HG03571 (cell line): ENCODE results near the gene CFI.

ENCODE experiments used
- ATAC-seq: cut with Tn5 transposase; IDR thresholded peaks from one replicate; pipeline ENCODE4 v1.9.1; 2021; ENCODE audit not compliant: unreplicated experiment

The CFI gene

DNA sequence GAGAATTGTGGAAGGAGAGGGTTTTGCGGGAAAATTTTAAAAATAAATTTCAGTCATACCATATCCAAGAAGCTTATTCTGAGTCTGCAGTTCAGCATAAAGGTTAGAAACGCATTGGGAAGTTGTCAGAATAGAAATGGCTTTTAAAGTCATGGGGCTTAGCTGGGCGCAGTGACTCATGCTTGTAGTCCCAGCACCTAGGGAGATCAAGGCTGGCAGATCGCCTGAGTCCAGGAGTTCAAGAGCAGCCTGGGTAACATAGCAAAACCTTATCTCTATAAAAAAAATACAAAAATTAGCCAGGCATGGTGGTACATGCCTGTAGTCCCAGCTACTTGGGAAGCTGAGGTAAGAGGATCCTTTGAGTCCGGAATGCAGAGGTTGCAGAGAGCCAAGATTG lies 68.1 kb downstream of the CFI start:
- no peak for ATAC-seq

DNA sequence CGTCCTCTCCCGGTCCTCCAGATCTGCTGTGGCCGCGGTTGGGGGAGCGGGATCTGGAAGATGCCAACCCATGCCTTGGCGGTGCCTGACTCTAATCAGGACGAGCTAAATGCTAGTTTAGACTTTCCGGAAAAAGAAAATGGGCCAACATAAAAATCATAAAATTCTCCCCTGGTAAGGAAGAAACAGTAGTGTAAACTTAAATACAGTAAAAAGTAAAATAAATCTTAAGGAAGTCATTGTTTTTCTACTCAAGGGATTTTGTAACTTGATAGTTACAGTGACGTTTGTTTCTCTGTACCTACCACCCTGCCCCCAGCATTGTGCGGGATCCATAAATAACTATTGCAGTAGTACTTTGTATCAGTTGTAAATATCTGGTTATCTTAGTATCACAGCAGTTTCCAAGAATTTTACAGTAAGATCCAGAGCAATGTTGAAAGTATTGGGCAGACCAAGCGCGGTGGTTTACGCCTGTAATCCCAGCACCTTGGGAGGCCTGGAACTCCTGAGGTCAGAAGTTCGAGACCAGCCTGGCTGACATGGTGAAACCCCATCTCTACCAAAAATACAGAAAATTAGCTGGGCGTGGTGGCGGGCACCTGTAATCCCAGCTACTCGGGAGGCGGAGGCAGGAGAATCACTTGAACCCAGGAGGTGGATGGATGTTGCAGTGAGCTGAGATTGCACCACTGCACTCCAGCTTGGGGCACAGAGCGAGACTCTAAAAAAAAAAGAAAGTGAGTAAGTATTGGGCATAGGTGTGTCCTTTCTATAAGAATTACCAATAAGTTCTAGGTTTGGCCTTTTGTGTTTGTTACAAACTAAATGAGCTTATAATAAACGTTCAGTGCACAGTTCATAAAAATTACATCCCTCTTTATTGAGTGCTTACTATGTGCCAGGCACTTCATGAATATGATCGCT lies 70.9 kb downstream of the CFI start:
- ATAC-seq = no peak

DNA sequence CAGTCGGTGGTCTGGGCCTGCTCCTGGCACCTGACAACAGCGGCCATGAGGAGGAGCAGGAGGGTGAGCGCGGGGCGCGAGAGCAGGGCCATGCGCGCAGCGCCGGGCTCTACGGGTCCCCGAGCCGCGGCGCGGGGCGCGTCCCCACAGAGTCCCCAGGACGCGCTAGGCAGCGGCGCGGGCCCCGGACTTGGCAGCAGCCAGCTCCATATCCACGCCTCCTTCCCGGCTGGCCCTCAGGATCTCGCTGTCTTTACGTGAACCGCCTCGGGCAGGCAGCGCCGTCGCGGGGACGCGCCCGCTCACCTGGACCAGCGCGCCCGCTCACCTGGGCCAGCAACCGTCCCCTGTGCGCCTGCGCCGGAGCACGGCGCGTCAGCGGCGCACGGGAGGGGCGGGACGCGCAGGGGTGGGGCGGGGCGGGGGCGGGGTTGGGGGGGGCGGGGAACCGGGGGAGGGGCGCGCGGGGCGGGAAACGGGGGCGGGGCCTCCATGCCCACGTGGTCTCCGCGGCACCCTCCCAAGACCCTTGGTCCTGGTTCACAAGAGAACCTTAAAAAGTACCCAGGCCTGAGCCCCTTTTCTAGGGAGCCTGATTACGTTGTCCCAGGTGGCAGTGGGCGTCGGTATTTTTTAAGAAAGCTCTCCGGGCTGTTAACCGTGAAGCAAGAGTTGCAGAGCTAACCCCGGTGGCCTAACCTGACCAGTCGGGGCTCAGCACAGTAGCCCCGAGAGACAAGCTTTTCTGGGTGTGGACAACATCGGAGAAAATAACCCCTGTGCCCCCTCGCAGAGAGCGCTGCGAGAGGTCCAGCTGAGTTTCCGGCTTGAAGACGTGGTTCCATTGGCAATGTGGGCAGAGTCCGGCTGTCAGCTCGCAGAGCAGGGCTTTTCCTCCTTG lies 71.8 kb downstream of the CFI start, which contains the start of gene PLA2G12A:
Gene PLA2G12A, minus strand, starts transcription at position 353 of the 901 bp plus-strand sequence. Its CDS starts 261 bp downstream, at position 92.
- ATAC-seq = peak; percentile 74

DNA sequence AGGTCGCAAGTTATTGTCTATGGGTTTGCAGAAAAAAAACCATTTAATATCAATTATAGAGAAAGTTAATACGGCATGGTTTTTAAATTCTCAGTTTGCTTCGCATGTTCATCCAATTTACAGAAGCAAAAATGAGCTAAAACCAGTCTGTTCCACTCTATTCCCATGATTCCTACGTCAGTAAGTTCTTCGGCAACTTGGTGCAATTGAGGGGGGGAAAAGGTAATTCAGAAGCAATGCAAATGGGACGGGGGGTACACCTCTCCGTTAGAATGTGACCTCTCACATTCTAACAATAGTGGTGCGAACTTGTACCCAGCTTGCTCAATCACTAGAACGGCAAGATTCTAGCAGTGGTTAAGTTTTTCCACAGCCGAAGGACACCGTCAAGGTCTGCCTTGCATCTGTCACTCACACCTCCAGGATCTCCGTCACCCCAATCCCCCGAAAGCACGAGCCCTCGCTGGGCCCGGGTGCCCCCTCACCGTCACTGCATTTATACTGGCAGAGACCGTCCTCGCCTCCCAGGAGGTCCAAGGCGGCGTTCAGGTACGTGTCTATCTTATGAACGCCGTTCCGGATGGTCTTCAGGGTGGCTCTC lies 72.6 kb downstream of the CFI start:
- no peak for ATAC-seq

DNA sequence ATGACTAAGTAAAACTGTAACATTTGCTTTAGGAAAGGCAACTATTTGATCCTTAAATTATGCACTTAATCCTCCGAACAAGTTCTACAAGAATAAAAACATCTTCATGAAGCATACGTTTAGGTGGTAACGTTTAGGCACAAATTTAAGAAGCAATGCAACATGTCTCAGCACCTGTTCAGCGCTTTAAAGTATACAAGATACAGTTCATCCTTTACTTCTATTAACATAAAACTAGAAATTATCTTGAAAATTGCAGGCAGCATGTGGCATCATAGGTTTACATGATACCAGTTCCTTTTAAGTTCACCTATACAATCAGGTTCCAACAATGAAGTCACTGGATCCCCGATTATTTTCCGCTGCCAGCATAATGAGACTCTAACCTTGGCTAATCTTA lies 73.4 kb downstream of the CFI start:
- ATAC-seq = no peak

DNA sequence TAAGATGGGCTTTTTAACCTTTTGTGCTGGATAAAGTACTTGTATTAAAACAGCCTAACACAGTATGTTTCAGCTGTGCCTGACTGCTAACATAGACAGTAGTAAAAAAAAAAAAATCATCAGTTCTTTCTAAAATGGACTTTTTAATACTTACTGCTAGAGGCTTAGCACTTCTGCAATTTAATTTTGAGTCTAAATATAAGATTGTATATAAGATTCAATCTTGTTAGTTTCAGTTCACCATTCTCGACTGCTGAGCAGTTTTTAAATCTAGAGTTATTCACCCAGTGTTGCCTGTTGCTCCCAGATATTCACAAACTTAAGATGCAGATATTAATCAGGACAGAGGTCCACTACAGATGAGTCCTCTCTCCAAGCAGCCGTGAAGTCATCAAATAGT lies 78.7 kb downstream of the CFI start:
- no peak for ATAC-seq

DNA sequence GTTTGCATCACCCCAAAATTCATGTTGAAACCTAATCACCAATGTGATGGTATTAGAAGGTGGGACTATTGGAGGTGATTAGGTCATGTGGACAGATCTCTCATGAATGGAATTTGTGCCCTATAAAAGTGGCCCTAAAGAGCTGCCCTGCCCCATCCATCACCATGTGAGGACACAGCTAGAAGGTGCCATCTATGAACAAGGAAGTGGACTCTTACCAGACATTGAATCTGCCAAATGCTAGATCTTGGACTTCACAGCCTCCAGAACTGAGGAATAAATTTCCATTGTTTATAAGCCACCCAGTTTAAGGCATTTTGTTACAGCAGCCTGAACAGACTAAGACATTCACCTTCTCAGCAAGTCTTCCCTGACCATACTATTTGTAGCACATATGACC lies 79.4 kb downstream of the CFI start:
- ATAC-seq = no peak

DNA sequence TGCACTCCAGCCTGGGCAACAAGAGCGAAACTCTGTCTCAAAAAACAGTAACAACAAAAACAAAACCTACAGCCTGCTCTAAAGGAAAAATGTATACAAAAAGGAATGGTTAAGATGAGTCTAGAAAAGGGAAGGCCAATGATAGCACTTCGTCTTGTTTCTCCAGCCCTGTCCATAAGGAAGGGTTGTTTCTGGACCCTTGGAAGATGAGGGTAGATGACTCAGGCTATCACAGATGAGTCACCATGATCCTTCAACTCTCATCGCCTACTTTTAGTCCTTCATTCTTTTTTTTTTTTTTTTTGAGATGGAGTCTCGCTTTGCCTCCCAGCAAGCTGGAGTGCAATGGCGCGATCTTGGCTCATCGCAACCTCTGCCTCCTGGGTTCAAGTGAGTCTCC lies 80.8 kb downstream of the CFI start:
- ATAC-seq = no peak

DNA sequence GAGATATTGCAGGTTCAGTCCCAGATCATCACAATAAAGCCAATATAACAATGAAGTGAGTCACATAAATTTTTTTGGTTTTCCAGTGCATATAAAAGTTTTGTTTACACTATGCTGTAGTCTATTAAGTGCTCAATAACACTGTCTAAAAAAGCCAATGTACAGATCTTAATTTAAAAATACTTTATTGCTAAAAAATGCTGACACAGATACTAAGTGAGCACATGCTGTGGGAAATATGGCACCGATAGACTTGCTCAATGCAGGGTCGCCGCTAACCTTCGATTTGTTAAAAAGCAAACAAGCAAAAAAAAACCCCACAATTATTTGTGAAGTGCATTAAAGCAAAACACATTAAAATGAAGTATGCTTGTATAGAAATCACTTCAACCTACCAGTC lies 82.2 kb downstream of the CFI start:
- ATAC-seq = no peak

DNA sequence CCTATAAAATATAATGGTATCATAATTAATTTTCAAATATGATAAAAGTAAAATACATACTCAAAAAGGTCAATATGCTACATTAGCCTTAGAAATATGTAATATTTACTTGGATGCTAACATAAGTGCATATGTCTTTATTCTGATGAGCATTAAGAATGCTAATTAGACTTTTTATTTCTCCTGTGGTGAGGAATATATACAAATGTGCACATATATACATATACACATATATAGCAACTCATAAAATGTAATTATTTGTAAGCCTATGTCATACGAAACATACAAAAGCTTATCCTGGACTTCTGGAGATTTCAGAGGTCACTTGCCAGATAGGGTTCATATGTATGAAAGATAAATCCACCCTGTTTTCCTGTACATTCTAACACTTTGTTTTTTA lies 83.0 kb downstream of the CFI start:
- ATAC-seq = no peak

DNA sequence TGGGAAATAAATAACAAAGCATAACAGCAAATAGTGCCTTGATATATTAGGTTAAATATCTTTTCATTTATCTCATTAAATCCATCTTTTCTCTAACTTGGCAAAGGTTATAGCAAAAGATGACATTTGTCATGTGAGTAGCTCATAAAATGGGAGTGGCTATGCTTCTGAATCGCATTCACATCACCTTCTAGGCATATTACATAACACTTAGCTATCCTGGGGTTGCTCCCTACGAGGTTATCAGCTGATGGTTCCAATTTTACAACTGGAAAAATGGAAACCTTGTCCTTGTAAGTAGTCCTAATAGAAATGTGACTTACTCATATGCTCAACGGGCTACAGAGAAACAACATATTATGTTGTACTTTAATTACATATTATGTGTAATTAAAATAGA lies 88.3 kb downstream of the CFI start:
- no peak for ATAC-seq

DNA sequence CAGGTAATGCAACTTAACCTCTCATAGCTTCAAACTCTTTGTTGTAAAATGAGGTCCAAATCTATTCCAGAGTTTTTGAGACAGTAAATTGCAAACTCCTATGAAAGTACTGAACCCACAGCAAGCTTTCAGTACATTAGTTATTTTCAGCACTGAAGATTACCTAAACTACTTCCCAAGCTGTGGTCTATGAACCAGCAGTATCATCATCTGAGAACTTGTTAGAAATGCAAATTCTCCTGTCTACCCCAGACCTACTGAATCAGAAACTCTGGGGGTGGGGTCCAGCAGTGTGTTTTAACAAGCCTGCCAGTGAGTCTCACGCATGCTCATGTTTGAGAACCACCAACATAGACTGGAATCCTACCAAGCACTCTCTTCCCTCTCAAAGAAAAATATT lies 92.8 kb downstream of the CFI start:
- no peak for ATAC-seq

DNA sequence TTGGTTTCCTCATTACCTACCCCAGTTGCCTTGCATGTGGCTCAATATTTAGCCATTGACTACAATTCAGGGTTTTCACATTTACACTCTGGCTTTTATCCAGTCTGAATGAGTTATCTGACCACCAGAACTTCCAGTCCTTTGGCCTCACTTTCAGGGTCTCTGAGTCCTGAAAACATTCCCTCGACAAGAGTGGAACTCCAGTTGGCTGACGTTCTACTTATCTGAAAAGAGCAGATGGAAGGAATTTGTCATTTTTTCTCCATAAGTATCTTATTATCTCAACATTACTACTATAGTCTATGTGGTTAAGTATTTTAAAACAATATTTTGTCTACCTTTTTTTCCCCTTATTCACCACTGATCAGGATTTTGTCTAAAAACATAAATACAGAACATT lies 93.4 kb downstream of the CFI start:
- no peak for ATAC-seq

DNA sequence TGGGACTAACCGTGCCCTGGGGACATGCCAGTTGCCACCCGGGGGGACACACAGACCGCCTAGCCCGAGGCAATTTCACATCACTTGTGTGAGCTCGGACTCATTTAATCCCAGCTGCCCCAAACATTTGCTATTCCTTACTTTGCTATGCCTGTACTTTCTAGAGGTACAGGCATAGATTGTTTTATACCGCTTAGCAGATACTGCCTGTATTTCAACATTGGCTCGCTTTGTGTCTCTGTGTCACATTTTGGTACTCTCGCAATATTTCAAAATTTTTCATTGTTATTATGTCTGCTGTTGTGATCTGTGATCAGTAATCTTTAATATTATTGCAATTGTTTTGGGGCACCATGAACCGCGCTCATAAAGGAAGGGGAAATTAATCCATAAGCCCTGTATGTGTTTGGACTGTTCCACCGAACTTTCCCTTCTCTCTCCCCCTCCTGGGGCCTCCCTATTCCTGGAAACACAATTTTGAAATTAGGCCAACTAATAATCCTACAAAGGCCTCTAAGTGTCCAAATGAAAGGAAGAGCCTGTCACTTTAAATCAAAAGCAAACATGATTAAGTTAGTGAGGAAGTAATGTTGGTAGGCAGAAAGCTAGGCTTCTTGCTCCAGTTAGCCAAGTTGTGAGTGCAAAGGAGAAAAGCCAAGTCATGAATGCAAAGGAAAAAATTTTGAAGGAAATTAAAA lies 98.0 kb downstream of the CFI start:
- ATAC-seq = no peak

DNA sequence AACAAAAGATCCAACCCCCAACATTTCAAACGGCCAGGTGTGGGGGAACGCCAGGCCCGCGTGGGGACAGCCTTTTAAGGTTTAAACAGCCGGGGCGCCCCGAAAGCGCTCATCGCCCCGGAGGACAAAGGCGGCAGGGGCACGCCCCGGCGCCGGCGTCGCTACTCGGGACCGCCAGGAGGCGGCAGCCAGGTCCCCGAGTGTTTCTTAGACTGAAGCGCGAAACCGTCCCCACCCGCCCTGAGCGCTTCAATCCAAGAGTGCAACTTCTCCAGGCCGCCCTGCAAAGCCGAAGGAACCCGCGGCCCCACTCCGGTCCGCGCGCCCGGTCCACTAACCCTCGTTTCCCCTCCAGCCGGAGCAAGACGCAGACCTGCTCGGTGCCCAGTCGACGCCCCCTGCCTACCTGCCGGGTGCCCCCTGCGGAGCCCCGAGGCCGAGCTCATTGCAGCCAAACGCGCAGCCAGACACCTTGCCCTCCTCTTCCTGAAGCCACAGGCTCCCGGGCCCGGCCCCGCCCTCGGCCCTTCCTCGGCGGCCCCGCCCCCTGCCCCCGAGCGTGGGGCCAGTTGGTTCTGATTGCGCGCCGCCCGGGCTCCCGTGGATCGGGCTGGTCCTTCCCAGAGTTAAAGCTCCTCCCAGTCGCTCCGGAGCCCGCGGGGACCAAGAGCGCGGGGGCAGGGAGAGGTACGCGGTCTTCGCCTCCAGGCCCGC lies 98.7 kb downstream of the CFI start, which contains the start of gene CASP6:
Gene CASP6, minus strand, starts transcription at position 496 of the 714 bp plus-strand sequence. Its CDS starts 50 bp downstream, at position 446.
- ATAC-seq = peak; percentile 65

DNA sequence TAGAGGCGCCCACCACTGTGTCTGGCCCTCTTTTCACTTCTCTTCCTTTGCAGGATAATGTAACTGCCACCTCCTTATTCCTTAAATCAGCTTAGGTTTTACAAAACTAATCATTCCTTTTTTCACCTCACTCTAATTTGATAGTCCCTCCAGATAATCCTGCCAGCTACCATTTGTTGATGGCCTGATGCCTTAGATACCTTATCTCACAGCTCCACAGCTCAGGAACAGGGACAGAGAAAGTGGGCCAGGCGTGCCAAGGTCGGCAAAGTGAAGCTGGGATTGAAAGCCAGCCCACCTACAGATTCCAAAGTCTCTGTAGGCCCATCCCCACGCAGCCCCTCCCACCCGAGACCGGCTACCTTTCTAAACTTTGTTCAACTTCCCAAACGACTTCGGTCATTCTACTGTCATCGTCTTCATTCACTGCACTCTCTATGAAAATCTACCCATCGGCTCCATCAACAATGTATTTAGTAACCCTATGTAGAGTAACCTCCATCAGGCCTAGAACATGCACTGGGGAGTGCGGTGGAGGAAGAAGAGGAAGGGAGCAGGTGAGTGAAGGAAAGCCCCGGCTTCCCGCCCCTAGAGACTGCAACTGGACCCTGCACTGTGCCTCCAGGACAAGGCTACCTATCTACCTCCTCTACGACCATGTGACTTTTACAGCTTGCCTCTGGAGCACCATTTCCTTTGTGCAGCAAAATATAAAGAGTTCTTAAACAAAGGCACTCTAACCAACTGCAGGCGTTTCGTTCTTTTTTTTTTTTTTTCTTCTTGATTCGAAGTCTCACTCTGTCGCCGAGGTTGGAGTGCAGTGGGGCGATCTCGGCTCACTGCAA lies 100.0 kb downstream of the CFI start:
- peak; percentile 10 for ATAC-seq

DNA sequence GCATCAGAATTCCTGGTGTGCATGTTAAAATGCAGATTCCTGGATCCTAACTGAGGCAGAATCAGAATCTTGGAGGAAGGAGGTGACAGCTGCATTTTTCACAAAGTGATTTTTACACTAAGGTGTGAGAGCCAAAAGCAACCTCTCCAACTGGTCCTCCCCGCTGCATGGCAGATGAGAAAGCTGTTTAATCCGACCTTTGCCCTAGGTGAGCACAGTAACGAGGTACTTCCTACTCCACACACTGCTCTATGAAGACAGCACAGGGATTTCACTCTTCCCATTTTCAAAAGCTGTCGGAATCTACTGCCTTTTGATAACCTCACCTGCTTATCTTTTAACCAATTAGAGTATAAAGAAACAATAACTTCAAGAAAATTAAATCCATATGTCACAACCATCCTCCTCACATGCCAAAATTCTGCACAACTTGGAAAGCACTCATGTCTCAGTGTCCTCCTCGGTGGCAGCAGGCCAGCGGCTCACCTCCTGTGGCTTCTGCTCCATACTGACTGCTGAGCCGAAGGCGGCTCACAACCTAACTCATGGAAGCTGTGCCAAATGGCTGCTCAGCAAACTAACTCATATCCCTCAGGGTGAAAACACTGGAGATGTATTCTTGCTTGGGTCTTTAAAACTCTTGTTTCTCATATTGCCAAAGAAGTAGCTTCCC lies 102.1 kb downstream of the CFI start:
- no peak for ATAC-seq

DNA sequence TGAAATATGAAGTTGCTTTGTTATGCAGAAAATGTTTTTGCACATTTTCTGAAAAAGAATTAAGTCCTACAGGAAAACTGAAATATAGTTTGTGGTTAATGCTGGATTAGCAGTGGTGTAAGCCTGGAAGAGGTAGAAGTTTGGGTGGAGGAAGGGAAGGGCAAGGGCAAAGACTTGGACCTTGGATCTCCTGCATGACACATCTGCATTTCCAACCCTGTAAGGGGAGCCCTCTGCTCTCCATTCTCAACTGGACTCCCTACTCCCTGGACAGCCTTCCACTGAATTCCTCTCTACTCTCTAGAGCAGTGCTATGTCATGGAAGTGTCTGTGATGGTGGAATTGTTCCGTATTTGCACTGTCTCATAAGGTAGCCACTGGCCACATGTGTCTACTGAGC lies 103.1 kb downstream of the CFI start:
- ATAC-seq = no peak
